ENCODE results near the gene NTHL1. TPM values are rescaled to one million over a fixed set of nuclear protein-coding genes. Genes with fewer than 3 reads are reported as not detected.

NTHL1 gene
- total and polyA plus RNA-seq, 2 of the 8 experiments (the other 6 are each of a cell fraction or from before 2014, with no cell fraction given): 70.9 to 150 TPM

GRCh38 chr16:2026461-2027023, 21.1 kb downstream of the NTHL1 start, which contains the start of gene NHERF2 (continued):
- TF ChIP-seq CTBP2 (IDR thresholded peaks at IDR 0.05; ENCODE audit: borderline replicate concordance, insufficient read depth, insufficient read length, low read length): no peak
- no peak for TF ChIP-seq GTF2F1 (IDR thresholded peaks at IDR 0.05; ENCODE audit: borderline replicate concordance, low read depth, low read length)
- TF ChIP-seq ATF3 (IDR thresholded peaks at IDR 0.05; ENCODE audit: insufficient read depth, low read depth, low read length): no peak
- TF ChIP-seq SIN3A (conservative IDR thresholded peaks at IDR 0.05 in 1 of 2, IDR thresholded peaks at IDR 0.05 in 1 of 2; ENCODE audit: low read depth in 1 of 2, low read length in 2 of 2): no peak
- TF ChIP-seq TBP (IDR thresholded peaks at IDR 0.05; ENCODE audit: low read depth, low read length): no peak
- no peak for TF ChIP-seq GABPA (IDR thresholded peaks at IDR 0.05; ENCODE audit: borderline replicate concordance, insufficient read depth, low read length)
- TF ChIP-seq ASH2L (IDR thresholded peaks at IDR 0.05; ENCODE audit: low read length): no peak
- TF ChIP-seq YY1 (IDR thresholded peaks at IDR 0.05; ENCODE audit: low read depth, low read length): no peak
- TF ChIP-seq HDAC2 (IDR thresholded peaks at IDR 0.05; ENCODE audit: borderline replicate concordance in 1 of 2, low read depth in 2 of 2, low read length in 2 of 2): no peak
- no peak for TF ChIP-seq POLR2A (IDR thresholded peaks at IDR 0.05; ENCODE audit: control extremely low read depth in 1 of 2, low read depth in 2 of 2, low read length in 2 of 2)

Measured in H1 (cell line).